Measurements from ENCODE around the gene SPTSSB. TPM values are rescaled to one million over a fixed set of nuclear protein-coding genes. Genes with fewer than 3 reads are reported as not detected.

Gene SPTSSB
- total RNA-seq (ENCODE audit: unreplicated experiment): not detected
- long read RNA-seq: 0 reads

DNA sequence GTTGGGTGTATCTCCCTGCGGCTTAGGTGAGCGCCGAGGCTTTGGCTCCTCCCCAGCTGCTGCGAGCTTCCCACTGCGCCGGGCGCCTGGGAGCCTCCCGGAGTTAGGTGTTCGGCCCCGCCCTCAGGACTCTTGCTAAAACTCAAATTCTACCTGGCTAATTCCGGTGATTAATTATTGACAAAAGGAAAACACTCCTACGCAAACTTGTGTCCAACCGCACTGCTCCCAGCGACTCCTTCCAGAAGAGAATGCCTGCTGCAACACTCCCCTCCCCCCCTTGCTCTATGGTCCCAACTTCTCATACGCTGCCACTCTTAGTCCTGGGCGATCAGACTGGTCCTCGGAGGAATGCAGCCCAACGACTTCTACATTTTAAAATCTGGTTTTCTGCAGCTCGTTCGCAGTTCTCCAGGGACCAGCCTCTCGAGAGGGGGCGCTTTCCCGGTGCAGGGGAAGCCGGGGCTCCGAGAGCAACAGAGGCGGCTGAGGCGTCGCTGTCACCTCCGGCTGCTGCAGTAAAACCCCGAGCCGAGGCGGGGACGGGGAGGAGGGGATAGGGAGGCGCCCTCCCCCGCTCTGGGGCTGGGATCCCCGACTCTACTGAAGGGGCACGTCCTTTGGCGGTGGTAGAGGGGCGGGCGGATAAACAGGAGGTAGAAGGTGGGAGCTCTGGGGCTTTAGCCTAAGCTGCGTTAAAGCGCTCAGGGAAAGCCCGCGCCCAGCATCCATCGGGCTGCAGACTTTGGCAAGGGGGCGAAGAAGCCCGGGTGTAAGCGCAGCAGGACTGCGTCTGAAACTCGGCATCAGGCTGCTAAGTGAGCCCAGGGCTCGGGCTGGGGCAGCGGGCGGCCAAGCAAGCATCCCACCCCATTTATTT is at the start of gene SPTSSB:
Gene SPTSSB, minus strand, starts transcription at position 77 of the 880 bp plus-strand sequence. CDS start 25,194 bp downstream, outside the sequence.
- peaks cover 9% of the 10 kb centered on the region for H3K4me1 Mint-ChIP-seq (ENCODE audit: unreplicated experiment)

GRCh38 chr3:161420746-161421145 is 49.4 kb upstream of the SPTSSB start:
- no peaks in the 10 kb centered on the region for H3K9me3 Mint-ChIP-seq (ENCODE audit: unreplicated experiment)
- no peak for TF ChIP-seq CTCF (IDR thresholded peaks at IDR 0.05; ENCODE audit: unreplicated experiment)
- peak; percentile 16 for DNase-seq (ENCODE audit: low spot score)
- no peaks in the 10 kb centered on the region for H3K36me3 Mint-ChIP-seq (ENCODE audit: low read depth, unreplicated experiment)
- H3K27me3 Mint-ChIP-seq (ENCODE audit: unreplicated experiment): no peaks in the 10 kb centered on the region
- H3K27ac Mint-ChIP-seq (ENCODE audit: unreplicated experiment): peak overlapping the region; percentile 43
- H3K4me3 Mint-ChIP-seq (ENCODE audit: unreplicated experiment): peak overlapping the region; percentile 33
- peaks cover 14% of the 10 kb centered on the region for H3K4me1 Mint-ChIP-seq (ENCODE audit: unreplicated experiment)

More for the DNA sequence above, at the start of gene SPTSSB:
- no peak within 1 kb of the TSS for H3K27ac Mint-ChIP-seq (ENCODE audit: unreplicated experiment)
- no peaks in the 10 kb centered on the region for H3K36me3 Mint-ChIP-seq (ENCODE audit: low read depth, unreplicated experiment)
- no peak for TF ChIP-seq CTCF (IDR thresholded peaks at IDR 0.05; ENCODE audit: unreplicated experiment)
- peak; percentile 56 for DNase-seq (ENCODE audit: low spot score)
- peaks cover 8% of the 10 kb centered on the region for H3K27me3 Mint-ChIP-seq (ENCODE audit: unreplicated experiment)
- H3K9me3 Mint-ChIP-seq (ENCODE audit: unreplicated experiment): no peaks in the 10 kb centered on the region
- H3K4me3 Mint-ChIP-seq (ENCODE audit: unreplicated experiment): peak within 1 kb of the TSS; percentile 83

DNA sequence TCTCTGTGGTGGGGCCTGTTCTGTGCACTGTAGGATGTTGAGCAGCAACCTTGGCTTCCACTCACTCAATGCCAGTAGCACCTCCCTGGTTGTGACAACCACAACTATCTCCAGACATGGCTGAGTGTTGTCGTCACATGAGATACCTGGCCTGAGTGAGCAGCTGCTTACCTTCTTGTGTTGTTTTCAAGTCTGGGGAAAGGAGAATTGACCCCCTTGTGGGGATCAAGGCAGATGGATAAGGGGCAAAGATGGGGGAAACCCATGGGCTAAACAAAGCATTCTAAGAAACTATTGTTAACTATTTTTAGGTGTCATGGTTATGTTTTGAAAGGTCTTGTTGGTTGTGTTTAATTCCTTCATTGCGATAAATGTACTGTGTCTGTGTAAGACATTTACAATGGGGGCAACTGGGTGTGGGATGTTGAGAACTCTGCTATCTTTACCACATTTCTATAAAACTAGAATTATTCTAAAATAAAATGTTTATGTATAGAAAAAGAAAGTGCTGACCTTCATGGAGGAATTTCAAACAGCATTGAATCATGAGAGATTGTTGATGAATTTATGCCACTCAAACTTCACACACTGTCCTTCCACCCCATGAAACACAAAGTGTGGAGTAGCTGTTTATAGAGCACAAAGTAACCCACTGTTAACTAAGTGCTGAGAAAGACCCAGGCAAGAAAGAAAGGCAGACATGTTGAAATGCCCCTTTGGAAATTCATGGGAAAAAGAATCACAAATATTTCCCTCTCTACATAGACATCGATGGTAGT is 48.4 kb upstream of the SPTSSB start:
- no peak for DNase-seq (ENCODE audit: low spot score)
- H3K27ac Mint-ChIP-seq (ENCODE audit: unreplicated experiment): no peak overlapping the region
- H3K4me3 Mint-ChIP-seq (ENCODE audit: unreplicated experiment): no peak overlapping the region
- no peaks in the 10 kb centered on the region for H3K27me3 Mint-ChIP-seq (ENCODE audit: unreplicated experiment)
- H3K4me1 Mint-ChIP-seq (ENCODE audit: unreplicated experiment): peaks cover 14% of the 10 kb centered on the region
- no peaks in the 10 kb centered on the region for H3K9me3 Mint-ChIP-seq (ENCODE audit: unreplicated experiment)
- no peaks in the 10 kb centered on the region for H3K36me3 Mint-ChIP-seq (ENCODE audit: low read depth, unreplicated experiment)
- TF ChIP-seq CTCF (IDR thresholded peaks at IDR 0.05; ENCODE audit: unreplicated experiment): no peak

- DNase-seq (ENCODE audit: low spot score): no peak
- Mint-ChIP-seq H3K4me3 (ENCODE audit: unreplicated experiment) (no peak overlapping the region), H3K4me1 (ENCODE audit: unreplicated experiment) (peaks cover 11% of the 10 kb centered on the region), H3K36me3 (ENCODE audit: low read depth, unreplicated experiment) (no peaks in the 10 kb centered on the region), H3K27ac (ENCODE audit: unreplicated experiment) (peak overlapping the region; percentile 11), H3K9me3 (ENCODE audit: unreplicated experiment) (no peaks in the 10 kb centered on the region), H3K27me3 (ENCODE audit: unreplicated experiment) (no peaks in the 10 kb centered on the region)
- no peak for TF ChIP-seq CTCF (IDR thresholded peaks at IDR 0.05; ENCODE audit: unreplicated experiment)
Measured at GRCh38 chr3:161415506-161416231, 44.4 kb upstream of the SPTSSB start.

Measured in endothelial cell (in vitro differentiated cells).